GM15510 (cell line): ENCODE data around the gene BMPR1B.

Experiments used
- POLR2A ChIP-seq: IDR thresholded peaks from 3 replicates; pipeline ENCODE4 v1.6.1; 2011; ENCODE audit warnings: borderline replicate concordance; ENCODE audit not compliant: insufficient read length; ENCODE audit errors: extremely low read depth

Gene BMPR1B

GRCh38 chr4:95050980-95051701 is 293.4 kb downstream of the BMPR1B start:
- TF ChIP-seq POLR2A: no peak

GRCh38 chr4:95051702-95052020 is 293.9 kb downstream of the BMPR1B start:
- TF ChIP-seq POLR2A: no peak

- TF ChIP-seq POLR2A: no peak
These were observed 301.2 kb downstream of the BMPR1B start for GRCh38 chr4:95058991-95059390.

- no peak for TF ChIP-seq POLR2A
These were observed 301.9 kb downstream of the BMPR1B start for GRCh38 chr4:95059663-95060062.

- no peak for TF ChIP-seq POLR2A
These were observed 303.5 kb downstream of the BMPR1B start for GRCh38 chr4:95061220-95061619.

GRCh38 chr4:95066050-95066449 is 308.3 kb downstream of the BMPR1B start:
- no peak for TF ChIP-seq POLR2A

GRCh38 chr4:95068401-95068800 is 310.6 kb downstream of the BMPR1B start:
- no peak for TF ChIP-seq POLR2A

- no peak for TF ChIP-seq POLR2A
These were observed 311.2 kb downstream of the BMPR1B start for GRCh38 chr4:95068818-95069478.

- TF ChIP-seq POLR2A: no peak
These were observed 314.1 kb downstream of the BMPR1B start for GRCh38 chr4:95071851-95072250.

GRCh38 chr4:95073646-95074045 is 315.9 kb downstream of the BMPR1B start:
- no peak for TF ChIP-seq POLR2A

GRCh38 chr4:95077864-95078263 is 320.1 kb downstream of the BMPR1B start:
- no peak for TF ChIP-seq POLR2A

GRCh38 chr4:95080969-95081368 is 323.2 kb downstream of the BMPR1B start:
- TF ChIP-seq POLR2A: no peak

- no peak for TF ChIP-seq POLR2A
These were observed 326.8 kb downstream of the BMPR1B start for GRCh38 chr4:95084584-95084983.

- no peak for TF ChIP-seq POLR2A
These were observed 327.5 kb downstream of the BMPR1B start for GRCh38 chr4:95085124-95085833.

GRCh38 chr4:95086551-95086950 is 328.8 kb downstream of the BMPR1B start:
- TF ChIP-seq POLR2A: no peak

- no peak for TF ChIP-seq POLR2A
These were observed 330.1 kb downstream of the BMPR1B start for GRCh38 chr4:95087657-95088455.

- no peak for TF ChIP-seq POLR2A
These were observed 333.5 kb downstream of the BMPR1B start for GRCh38 chr4:95091272-95091671.
